Non-pigmented ciliary epithelial cell (primary cell): ENCODE measurements around the gene BCAS3.
"Not testable (repeated sequence)": the region's sequence is repeated elsewhere in the genome, so short reads cannot be mapped to it uniquely, and the experiment has no call there.

Experiments
- DNase-seq: peaks from one replicate; pipeline ENCODE4 v3.0.0-alpha.2; 2010; ENCODE audit warnings: low read depth

The BCAS3 gene

DNA sequence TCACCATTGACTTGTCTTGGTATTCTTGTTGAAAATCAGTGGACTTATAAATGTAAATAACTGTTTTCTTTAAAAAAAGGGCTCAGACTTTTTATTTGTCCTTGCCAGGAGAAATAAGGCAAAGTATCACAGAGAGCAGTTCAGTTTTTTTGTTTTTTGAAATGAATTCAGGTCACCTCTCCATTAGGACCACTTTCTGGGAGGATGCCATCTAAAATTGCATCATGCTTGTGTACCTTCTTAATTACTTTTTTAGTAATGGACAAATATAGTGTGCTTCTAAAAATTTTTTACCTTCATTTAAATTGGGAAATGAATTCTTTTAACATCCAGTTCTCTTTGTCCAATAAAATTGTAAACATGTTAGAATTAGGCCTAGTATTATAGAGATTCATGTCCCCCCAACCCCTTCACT lies 210.0 kb downstream of the BCAS3 start:
- DNase-seq, result no peak

DNA sequence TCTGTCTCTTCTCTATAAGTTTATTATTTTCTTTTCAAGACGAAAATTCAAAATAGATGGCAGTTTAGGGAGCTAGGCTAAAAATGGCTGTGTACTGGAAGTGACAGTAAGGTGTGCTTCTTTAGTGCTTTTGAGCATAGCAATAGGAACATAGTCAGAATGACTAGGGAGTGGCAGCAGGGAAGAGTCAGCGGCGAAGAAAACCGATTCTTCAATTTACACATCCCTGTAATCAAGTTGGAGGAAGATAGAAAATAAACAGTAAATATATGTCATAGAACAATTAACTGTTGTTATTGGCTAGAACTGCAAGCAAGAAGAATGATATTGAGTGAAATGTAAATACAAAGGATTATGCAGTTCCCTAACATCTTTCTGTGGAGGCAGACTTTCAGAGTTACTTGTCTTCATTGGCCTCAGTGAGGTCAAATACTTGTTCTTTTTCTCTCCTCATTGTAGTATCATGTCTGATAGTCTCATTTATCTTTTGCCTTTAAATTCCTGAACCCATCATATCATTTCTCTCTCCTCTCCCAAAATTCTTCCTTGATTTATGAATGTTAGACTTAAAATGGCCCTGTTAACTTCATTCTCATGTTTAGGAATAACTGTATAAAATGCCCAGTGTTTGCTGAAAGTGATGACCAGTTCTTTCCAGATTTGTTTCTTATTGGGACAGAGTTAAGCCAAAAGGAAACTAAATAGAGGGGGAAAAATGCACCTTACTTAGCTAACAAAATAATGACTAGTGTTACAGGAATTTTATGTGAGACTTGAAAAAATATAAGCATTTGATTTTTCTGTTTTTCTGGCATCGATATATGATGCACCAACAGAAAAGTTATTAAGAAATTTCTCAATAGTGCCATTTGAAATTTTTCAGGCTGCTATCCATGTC lies 211.4 kb downstream of the BCAS3 start:
- DNase-seq, result no peak

- no peak for DNase-seq
Measured at GRCh38 chr17:60891149-60891548, 213.5 kb downstream of the BCAS3 start.

- DNase-seq, result no peak
Measured at GRCh38 chr17:60893475-60893874, 215.8 kb downstream of the BCAS3 start.

DNA sequence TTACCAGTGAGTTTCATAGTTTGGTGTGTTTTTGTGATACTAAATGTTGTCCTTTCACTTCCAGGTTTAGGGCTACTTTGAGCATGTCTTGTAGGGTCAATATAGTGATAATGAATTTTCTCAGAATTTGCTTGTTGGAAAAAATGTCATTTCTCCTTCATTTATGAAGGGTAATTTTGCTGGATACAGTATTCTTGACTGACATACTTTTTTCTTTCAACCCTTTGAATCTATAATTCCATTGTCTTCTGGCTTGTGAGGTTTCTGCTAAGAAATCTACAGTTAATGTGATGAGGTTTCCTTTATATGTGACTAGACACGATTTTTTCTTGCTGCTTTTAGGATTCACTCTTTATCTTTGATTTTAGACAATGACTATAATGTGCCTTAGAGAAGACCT lies 219.3 kb downstream of the BCAS3 start:
- no peak for DNase-seq

GRCh38 chr17:60899115-60899514 lies 221.5 kb downstream of the BCAS3 start:
- no peak for DNase-seq

DNA sequence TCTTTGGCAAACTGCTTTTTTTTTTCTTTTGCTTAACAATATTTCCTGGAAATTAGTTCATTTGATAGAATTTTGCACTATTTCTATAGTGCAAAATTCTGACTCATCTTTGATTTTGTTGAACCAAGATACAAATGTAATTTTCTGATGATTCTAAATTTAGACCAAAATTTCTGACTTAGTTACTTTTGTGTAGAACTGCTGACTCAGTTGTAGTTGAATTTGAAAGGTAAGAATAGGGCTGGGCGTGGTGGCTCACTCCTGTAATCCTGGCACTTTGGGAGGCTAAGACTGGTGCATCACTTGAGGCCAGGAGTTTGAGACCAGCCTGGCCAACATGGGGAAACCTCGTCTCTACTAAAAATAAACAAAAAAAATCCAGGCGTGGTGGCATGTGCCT lies 223.0 kb downstream of the BCAS3 start:
- DNase-seq, result no peak

- DNase-seq, result no peak
Measured at GRCh38 chr17:60901242-60901641, 223.6 kb downstream of the BCAS3 start.

DNA sequence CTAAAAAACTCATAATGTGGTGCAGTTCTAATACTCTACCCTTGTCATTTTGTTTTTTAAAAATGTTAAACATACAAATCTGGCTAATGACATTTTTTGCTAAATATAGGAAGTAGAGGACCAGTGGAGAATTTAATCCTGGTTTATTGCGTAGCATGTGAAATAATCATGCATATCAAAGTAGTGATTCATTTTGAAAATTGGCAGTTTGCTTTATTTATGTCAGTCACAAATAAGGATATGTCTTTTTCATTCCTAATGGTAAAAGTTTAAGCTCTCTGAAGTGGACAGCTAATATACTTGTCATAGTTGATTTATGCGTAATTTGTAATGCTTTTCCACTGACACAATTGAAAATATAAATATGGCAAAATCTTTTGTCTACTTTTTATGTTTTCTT lies 224.2 kb downstream of the BCAS3 start:
- peak; percentile 45 for DNase-seq

- DNase-seq, result no peak
Measured at GRCh38 chr17:60902399-60902798, 224.7 kb downstream of the BCAS3 start.

DNA sequence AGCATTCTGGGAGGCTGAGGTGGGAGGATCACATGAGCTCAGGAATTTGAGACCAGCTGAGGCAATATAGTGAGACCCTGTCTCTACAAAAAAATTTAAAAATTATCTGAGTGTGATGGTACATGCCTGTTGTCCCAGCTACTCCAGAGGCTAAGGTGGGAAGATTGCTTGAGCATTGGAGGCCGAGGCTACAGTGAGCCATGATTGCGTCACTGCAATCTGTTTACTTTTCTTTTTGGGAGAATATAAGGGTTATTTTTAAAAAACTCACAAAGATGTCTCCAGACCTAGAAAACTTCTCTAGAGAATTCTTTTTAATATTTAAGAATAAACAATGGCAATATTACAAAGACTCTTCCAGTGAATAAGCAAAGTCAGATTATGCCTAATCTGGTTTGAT lies 226.9 kb downstream of the BCAS3 start:
- DNase-seq, result no peak

DNA sequence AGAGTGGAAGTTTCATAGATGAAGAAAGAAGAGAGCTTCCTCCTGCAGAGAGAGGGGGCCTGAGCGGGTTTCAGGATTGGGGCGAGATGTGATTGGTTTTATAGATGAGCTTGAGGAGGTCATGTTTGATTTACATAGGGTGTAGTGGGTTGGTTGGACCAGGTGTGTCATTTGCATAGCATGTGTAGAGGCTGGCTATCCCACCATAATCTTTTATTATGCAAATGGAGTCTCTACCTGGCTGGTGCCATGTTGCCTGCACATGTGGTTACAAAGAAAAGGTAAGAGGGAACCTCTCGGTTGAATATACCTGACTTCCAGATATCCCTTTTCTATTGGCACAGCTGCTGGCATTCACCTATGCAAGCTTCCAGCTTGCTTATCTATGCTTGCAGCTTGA lies 228.1 kb downstream of the BCAS3 start:
- DNase-seq, result no peak

GRCh38 chr17:60908324-60908723 lies 230.7 kb downstream of the BCAS3 start:
- no peak for DNase-seq

GRCh38 chr17:60909405-60909804 lies 231.8 kb downstream of the BCAS3 start:
- DNase-seq, result no peak

DNA sequence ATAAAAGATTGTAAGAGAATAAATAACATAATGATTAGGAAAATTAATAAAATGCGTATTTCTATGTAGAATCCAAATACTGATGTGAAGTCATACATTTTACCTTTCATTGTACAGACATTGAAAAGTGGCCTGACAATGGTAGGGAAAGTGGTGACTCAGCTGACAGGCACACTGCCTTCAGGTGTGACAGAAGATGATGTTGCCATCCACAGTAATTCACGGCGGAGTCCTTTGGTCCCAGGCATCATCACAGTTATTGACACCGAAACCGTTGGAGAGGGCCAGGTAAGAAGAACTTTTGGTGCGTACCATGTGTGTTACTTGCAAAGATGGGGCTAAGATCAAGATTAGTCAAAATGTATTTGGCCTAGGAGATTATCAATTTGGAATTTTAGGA lies 232.8 kb downstream of the BCAS3 start:
- DNase-seq, result no peak

DNA sequence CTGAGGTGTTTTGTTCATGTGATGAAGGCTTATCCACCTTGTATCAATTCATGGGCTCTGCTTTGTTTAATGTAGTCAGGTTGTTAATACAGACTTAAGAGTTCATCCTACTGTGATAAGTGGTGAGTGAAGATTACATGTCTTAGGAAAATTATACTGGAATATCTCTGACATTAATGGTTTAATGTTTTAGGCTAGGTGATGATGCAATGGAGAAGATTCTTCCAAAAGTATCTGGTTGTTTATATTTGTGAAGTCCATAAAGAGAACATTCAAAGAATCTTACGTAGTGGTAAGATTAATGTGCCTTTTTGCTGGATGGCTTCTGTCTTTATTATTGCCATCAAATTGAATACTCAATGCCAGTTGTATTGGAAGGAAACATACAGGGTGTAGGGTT lies 236.4 kb downstream of the BCAS3 start:
- DNase-seq, result no peak

DNA sequence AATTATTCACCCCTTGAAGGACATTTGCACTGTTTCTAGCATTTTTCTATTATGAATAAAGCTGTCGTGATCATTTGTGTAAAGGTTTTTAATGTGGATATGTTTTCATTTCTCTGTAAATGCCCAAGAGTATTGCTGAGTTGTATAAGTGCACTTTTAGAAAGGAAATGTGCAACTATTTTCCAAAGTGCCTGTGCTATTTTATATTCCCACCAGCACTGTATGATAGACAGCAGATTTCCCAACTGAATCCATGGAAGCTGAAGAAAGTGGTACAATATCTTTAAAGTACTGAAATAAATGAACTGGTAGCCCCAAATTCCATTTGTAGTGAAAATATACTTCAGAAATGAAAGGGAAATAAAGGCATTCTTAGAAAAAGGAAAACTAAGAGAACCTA lies 238.4 kb downstream of the BCAS3 start:
- DNase-seq, result no peak

- no peak for DNase-seq
Measured at GRCh38 chr17:60920107-60920506, 242.5 kb downstream of the BCAS3 start.

- no peak for DNase-seq
Measured at GRCh38 chr17:60923000-60923399, 245.3 kb downstream of the BCAS3 start.

DNA sequence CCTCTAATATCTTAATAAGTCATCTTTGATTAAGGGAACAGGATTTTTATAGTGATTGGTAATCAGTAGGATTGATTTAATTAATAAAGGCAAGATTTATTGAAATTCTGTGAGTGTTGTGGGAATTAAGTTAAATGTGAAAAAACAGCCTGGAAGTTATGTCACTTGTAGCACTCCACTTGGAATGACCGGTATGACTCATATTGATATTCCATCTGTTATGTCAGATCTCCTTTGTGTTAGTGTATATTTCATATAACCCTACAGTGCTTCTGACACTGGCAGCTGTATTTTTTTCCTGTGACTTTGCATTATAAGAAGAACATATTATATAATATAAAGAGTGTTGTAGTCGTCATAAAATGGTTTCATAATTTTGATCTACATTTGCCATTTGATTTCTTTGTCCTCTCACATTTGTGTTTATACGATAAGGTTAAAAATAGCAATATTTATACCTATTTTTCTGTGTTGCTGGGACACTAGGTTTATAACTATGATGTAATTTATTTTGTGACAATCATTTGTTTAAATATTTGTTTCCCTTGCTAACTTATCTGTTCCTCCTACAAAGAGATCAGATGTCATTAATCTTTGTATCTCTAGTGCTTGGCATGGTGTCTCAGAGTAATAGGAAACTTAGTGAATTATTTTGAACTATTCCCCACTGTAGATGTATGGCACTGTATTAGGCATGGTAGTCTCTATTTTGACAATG lies 249.0 kb downstream of the BCAS3 start:
- DNase-seq, result no peak

DNA sequence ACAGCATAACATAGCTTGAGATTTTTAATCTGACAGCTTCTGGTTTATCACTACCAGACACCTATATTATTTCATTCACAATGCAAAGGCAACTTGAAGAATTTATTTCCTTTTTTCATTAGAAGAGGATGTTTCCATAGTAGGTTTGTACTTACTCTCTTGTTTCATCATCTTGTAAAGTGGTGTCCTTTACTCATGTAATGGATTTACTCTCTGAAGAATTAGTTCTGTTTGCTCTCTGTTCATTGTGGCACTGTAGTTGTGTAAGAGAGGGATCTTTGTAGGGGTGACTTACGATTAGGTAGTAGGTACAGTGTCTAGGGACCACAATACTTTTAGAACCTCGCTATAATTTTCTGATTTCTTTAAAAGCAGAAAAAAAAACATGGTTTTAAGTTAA lies 256.1 kb downstream of the BCAS3 start:
- no peak for DNase-seq

DNA sequence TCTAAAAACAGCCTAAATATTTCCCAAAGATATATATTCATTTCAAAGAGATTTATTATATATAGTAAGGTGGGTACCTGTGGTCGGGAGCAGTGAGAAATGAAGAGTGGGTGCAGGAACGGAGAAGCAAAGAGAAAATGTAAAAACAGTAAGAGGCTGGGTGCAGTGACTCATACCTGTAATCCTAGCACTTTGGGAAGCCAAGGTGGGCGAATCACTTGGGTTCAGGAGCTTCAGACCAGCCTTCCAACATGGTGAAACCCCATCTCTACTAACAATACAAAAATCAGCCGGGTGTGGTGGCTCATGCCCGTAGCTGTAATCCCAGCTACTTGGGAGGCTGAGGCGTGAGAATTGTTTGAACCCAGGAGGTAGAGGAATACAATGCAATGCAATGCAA lies 257.1 kb downstream of the BCAS3 start:
- no peak for DNase-seq

- not testable (repeated sequence) for DNase-seq
Measured at GRCh38 chr17:60935991-60936390, 258.3 kb downstream of the BCAS3 start.

DNA sequence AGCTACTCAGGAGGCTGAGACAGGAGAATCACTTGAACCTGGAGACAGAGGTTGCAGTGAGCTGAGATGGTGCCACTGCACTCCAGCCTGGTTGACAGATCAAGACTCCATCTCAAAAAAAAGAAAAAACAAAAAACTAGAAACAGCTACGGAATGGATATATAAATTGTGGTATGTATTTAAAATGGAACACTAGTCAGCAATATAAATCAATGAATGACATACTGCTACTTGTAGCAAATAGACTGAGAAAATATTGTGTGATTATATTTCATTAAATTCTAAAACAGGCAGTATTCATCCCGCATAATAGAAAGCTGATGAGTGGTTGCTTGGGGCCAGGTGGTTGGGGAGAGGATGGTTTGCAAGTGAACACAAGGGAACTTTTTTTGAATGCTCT lies 261.7 kb downstream of the BCAS3 start:
- no peak for DNase-seq
